ENCODE data around the gene FANCD2OS.
"Not testable (repeated sequence)": the region's sequence is repeated elsewhere in the genome, so short reads cannot be mapped to it uniquely, and the experiment has no call there.

The FANCD2OS gene, protein sequence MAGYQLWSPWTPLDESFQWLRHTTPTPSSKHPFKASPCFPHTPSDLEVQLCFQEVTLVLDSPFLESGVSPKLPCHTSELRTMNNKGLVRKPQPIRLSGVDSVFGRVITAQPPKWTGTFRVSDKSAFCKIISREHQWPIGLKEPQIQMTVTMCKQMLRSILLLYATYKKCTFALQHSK

GRCh38 chr3:10108091-10108490 is at the start of gene FANCD2OS:
Gene FANCD2OS (minus strand): TSS chr3:10108255. CDS start chr3:10104774, 3,481 bp downstream.
- no peak for DNase-seq

DNA sequence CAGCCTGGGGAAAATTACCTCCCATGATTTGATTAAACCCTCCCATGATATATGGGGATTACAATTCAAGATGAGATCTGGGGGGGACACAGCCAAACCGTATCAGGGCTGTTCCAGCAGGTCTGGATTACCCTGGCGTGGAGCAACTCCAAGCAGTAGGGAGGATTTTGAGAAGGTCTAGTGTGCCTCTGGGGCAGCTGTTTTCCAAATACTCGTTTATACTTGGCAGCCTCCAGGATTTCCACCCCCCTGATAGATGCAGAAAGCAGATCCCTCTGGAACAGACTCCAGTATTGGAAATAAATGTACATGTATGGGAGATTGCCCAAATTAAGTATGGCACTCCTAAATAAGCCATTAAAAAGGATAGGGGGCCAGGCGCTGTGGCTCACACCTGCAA is 49.0 kb upstream of the FANCD2OS start:
- DNase-seq, result no peak

- no peak for DNase-seq
Observed at GRCh38 chr3:10155658-10156057, 47.6 kb upstream of the FANCD2OS start.

GRCh38 chr3:10155123-10155472 is 47.0 kb upstream of the FANCD2OS start:
- DNase-seq, result no peak

DNA sequence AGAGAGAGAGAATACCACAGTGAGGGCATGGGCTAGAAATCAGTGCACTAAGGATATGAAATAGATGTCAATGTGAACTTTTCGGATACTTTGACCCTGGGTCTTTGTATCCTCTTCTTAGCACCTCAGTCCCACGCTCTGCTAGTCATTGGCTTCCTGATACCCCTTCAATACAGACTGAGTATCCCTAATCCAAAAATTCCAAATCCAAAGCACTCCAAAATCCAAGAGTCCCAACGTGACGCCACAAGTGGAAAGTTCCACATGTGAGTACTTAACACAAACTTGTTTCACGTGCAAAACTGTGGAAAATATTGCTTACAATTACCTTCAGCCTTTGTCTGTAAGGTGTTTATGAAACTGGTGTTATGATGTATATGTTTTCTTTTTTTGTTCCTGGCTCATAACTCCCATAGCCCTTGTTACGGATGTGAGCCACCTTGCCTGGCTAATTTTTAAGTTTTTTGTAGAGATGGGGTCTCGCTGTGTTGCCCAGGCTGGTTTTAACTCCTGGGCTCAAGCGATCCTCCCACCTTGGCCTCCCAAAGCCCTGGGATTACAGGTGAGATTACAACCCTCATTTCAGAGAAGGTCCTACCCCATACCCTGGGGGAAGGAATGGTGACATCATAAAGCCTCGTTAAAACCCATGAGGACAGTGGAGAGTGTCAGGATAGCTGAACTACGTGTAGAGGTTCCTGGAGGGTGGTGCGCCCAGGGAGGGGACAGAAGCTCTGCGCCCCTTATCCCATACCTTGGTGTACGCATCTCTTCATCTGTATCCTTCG is 46.5 kb upstream of the FANCD2OS start:
- DNase-seq, result no peak

DNA sequence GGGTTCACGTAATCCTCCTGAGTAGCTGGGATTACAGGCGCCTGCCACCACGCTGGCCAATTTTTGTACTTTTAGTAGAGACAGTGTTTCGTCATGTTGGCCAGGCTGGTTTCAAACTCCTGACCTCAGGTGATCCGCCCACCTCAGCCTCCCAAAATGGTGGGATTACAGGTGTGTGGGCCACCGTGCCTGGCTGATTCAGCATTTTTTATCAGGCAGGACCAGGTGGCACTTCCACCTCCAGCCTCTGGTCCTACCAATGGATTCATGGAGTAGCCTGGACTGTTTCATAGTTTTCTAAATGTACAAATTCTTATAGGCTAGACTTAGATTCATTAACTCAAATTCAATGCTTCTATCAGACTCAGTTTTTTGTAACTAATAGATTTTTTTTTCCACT is 42.9 kb upstream of the FANCD2OS start:
- no peak for DNase-seq

GRCh38 chr3:10149226-10149625 is 41.2 kb upstream of the FANCD2OS start:
- no peak for DNase-seq

GRCh38 chr3:10145685-10146084 is 37.6 kb upstream of the FANCD2OS start:
- DNase-seq, result no peak

DNA sequence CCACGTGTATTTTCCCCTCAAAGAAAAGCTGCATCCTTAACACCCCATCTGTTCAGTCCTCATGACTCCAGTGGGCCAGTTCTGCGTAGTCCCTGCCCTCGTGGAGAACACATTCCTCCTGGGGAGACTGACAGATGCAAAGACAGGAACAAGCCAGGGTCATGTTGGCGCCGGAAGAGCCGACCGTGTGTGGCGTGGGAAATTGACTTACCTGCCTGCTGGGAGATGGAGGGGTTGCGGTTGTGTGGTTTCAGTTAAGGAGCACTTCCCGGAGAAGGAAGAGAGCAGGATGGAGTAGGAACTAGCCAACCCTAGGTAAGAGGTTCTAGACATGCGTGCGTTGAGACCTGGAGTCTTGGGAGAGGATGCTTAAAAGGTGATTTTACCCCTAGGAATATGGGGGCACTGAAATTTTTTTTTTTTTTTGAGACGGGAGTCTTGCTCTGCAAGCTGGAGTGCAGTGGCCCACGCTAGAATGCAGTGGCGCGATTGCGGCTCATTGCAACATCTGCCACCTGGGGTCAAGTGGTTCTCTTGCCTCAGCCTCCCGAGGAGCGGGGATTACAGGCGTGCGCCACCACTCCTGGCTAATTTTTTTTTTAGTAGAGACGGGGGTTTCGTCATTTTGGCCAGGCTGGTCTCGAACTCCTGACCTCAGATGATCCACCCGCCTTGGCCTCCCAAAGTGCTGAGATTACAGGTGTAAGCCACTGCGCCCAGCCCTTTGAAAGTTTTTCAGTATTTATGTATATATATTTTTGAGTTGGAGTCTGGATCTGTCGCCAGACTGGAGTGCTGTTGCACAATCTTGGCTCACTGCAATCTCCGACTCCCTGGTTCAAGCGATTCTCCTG is 34.9 kb upstream of the FANCD2OS start:
- peak; percentile 15 for DNase-seq

DNA sequence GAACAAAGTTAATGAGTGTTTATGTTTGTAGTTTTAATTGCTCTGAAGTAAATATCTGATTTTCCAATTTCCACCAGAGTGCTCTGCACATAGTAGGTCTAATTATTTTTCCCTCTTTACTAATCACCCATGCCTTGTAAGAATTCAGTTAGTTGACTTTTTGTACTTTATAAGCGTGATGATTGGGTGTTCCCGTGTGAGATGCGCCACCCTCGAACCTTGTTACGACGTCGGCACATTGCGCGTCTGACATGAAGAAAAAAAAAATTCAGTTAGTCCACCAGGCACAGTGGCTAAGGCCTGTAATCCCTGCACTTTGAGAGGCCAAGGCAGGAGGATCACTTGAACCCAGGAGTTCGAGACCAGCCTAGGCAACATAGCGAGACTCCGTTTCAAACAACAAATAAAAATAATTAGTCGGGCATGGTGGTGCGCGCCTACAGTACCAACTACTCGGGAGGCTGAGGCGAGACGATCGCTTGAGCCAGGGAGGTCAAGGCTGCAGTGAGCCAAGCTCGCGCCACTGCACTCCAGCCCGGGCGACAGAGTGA is 33.0 kb upstream of the FANCD2OS start:
- DNase-seq, result no peak

- no peak for DNase-seq
Observed at GRCh38 chr3:10137178-10137577, 29.1 kb upstream of the FANCD2OS start.

DNA sequence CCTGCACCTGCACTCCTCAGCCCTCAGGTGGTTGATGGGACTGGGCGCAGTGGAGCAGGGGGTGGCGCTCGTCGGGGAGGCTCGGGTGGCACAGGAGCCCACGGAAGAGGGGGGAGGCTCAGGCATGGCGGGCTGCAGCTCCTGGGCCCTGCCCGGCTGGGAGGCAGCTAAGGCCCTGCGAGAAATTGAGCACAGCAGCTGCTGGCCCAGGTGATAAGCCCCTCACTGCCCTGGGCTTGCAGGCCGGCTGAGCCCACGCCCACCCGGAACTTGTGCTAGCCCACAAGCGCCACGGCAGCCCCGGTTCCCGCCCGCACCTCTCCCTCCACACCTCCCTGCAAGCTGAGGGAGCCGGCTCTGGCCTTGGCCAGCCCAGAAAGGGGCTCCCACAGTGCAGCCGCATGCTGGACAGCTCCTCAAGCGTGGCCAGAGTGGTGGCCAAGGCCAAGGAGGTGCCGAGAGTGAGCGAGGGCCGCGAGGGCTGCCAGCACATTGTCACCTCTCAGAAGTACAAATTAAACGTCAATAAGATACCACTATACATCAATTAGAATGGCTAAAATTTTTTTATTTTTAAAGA is 28.5 kb upstream of the FANCD2OS start:
- DNase-seq, result no peak

GRCh38 chr3:10135872-10136271 is 27.8 kb upstream of the FANCD2OS start:
- DNase-seq, result not testable (repeated sequence)

DNA sequence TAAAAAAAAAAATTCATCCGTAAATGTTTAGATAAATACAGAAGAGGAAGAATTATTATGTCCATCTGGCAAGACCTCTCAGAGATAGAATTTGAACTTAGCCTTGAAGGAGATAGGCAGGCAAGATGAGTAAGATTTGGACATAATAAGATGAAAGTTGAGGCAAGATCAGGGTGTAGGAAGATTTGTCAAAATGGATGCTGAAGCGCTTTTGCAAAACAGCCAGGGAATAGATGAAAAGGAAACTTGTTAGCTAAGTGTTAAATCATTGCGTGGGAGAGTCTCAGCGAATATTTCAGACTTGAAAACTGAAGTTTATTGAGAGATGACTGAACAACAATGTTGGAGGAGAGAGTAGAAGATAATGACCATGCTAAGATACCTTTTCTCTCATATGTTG is 14.7 kb upstream of the FANCD2OS start:
- no peak for DNase-seq

DNA sequence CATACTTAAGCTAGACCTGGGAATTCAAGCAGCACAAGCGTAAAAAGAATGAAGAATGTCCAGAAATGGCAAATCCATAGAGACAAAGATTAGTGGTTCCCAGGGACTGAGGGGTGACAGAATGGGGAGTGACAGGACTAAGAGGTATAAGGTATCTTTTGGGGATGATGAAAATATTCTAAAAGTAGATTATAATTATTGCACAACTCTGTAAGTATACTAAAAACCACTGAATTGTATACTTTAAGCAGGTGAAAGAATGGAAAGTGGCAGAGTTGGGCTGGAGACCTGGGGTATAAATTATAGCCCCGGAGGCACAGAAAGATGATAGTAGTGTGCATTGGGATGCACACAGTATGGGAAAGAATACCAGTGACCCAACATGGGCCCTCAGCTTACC is 13.0 kb upstream of the FANCD2OS start:
- no peak for DNase-seq

- DNase-seq, result no peak
Observed at GRCh38 chr3:10119376-10119775, 11.3 kb upstream of the FANCD2OS start.

DNA sequence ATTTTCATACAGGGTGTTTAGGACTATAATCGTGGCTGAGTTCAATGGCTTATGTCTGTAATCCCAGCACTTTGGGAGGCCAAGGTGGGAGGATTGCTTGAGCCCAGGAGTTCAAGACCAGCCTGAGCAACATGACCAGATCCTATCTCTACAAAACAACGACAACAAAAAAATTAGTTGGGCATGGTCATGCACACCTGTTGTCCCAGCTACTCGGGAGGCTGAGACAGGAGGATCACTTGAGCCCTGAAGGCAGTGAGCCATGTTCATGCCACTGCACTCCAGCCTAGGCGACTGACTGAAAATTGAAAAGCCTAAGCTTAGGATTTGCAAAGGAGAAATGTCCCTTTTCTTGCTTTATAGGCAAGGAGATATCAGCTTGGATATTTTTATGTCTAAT is 8.9 kb upstream of the FANCD2OS start:
- DNase-seq, result no peak

DNA sequence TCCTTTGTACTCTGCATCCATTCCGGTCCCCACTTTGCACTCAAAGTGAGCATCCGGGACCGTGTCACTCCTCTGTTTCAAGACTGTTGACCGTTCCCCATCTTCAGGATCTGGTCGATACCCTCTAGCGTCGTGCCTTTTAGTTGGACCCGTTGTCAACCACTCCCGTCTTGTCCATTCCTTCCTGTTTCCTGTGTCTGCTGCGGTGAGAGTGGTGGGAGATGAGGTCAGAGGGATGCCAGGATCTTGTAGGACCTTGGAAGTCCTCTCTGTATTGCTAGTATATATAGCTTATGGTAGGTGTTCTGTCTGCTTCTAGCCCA is 8.0 kb upstream of the FANCD2OS start:
- no peak for DNase-seq

GRCh38 chr3:10115326-10116137 is 7.5 kb upstream of the FANCD2OS start, which contains the start of gene BRK1:
Gene BRK1 (plus strand): TSS chr3:10115675. CDS start chr3:10115702, 27 bp downstream.
- DNase-seq, result peak; percentile 89

- DNase-seq, result no peak
Observed at GRCh38 chr3:10106919-10107318, 1.1 kb downstream of the FANCD2OS start.

GRCh38 chr3:10099041-10099440 is 9.0 kb downstream of the FANCD2OS start:
- DNase-seq, result no peak

DNA sequence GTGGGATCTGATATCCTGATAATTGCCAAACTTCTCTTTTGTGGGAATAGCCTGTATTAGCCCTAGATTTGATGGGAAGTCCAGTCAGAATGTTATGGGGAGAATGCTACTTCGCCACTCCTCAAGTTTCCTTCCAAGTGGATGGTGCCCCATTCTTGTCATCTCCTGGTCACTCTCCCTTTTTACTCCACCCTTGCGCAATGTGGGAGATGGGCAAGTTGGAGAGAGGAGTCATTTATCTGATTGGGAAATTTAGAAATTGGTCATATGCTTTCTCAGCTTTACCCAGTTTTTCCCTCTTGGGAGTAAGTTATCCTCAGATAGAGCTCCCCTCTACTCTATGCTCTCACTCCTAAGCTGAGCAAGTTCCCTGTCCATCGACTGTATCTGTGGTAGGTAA is 14.4 kb downstream of the FANCD2OS start:
- no peak for DNase-seq

Data from NCI-H526 treated with DMSO at 0.1 percent for 48 hours (cell line).